MM.1S (cell line): Measurements from ENCODE around the gene SLC9A3.

Experiments
- DNase-seq: peaks from one replicate; pipeline ENCODE4 v3.0.0-alpha.2; 2015
- H2AFZ ChIP-seq: fragments of 300-600 bp; sonication (generic); 2 replicates; pipeline ENCODE4 v1.6.0; 2016; ENCODE audit warnings: antibody characterized with exemption, low read length
- H3F3A ChIP-seq: fragments of 300-600 bp; sonication (generic); 2 replicates; pipeline ENCODE4 v1.6.1; 2016; ENCODE audit warnings: mild to moderate bottlenecking, antibody characterized with exemption, low read length, moderate library complexity, mixed read lengths; ENCODE audit not compliant: insufficient read depth
- H3K27ac ChIP-seq: fragments of 300-600 bp; sonication (generic); 2 replicates; pipeline ENCODE4 v1.5.1; 2016; ENCODE audit warnings: mild to moderate bottlenecking, low read length
- H3K27me3 ChIP-seq: fragments of 300-600 bp; sonication (generic); replicated peaks from 2 replicates; pipeline ENCODE4 v1.6.0; 2016; ENCODE audit warnings: low read length; ENCODE audit not compliant: insufficient read depth
- H3K36me3 ChIP-seq: fragments of 300-600 bp; sonication (generic); replicated peaks from 2 replicates; pipeline ENCODE4 v1.6.1; 2016; ENCODE audit warnings: mild to moderate bottlenecking, low read length, mixed read lengths; ENCODE audit not compliant: insufficient read depth
- H3K4me1 ChIP-seq: fragments of 300-600 bp; sonication (generic); 2 replicates; pipeline ENCODE4 v1.6.1; 2016; ENCODE audit warnings: low read length, mixed read lengths
- H3K4me2 ChIP-seq: fragments of 300-600 bp; sonication (generic); 2 replicates; pipeline ENCODE4 v1.6.0; 2016; ENCODE audit warnings: low read depth, low read length
- H3K4me3 ChIP-seq: fragments of 300-600 bp; sonication (generic); 2 replicates; pipeline ENCODE4 v1.5.1; 2016; ENCODE audit warnings: low read length, mixed read lengths
- H3K79me2 ChIP-seq: fragments of 300-600 bp; sonication (generic); 2 replicates; pipeline ENCODE4 v1.6.1; 2016; ENCODE audit warnings: mixed run types, low read length, mixed read lengths
- H3K9ac ChIP-seq: fragments of 300-600 bp; sonication (generic); 2 replicates; pipeline ENCODE4 v1.6.1; 2016; ENCODE audit warnings: low read length, mixed read lengths
- H3K9me2 ChIP-seq: fragments of 300-600 bp; sonication (generic); replicated peaks from 2 replicates; pipeline ENCODE4 v1.6.1; 2016; ENCODE audit warnings: mild to moderate bottlenecking, low read length, mixed read lengths; ENCODE audit not compliant: insufficient read depth
- H3K9me3 ChIP-seq: fragments of 300-600 bp; sonication (generic); replicated peaks from 2 replicates; pipeline ENCODE4 v1.6.1; 2016; ENCODE audit warnings: mild to moderate bottlenecking, low read length, mixed read lengths; ENCODE audit not compliant: insufficient read depth
- H4K20me1 ChIP-seq: fragments of 300-600 bp; sonication (generic); 2 replicates; pipeline ENCODE4 v1.6.1; 2016; ENCODE audit warnings: mild to moderate bottlenecking, low read length, moderate library complexity, mixed read lengths; ENCODE audit not compliant: insufficient read depth
- EZH2 ChIP-seq: fragments of 300-600 bp; sonication (generic); optimal IDR thresholded peaks from 2 replicates; pipeline ENCODE3; 2017; ENCODE audit warnings: low read depth, mild to moderate bottlenecking, antibody characterized with exemption, low read length, mixed read lengths
- EZH2phosphoT487 ChIP-seq: fragments of 300-600 bp; sonication (generic); IDR thresholded peaks from 2 replicates; pipeline ENCODE4 v1.6.1; 2018; ENCODE audit warnings: antibody characterized with exemption, low read length
- TF ChIP-seq, protein P1 (sequence below): fragments of 300-600 bp; sonication (generic); IDR thresholded peaks from 2 replicates; pipeline ENCODE4 v1.5.1; 2016; ENCODE audit warnings: antibody characterized with exemption, low read length, mixed read lengths

SLC9A3 gene

DNA sequence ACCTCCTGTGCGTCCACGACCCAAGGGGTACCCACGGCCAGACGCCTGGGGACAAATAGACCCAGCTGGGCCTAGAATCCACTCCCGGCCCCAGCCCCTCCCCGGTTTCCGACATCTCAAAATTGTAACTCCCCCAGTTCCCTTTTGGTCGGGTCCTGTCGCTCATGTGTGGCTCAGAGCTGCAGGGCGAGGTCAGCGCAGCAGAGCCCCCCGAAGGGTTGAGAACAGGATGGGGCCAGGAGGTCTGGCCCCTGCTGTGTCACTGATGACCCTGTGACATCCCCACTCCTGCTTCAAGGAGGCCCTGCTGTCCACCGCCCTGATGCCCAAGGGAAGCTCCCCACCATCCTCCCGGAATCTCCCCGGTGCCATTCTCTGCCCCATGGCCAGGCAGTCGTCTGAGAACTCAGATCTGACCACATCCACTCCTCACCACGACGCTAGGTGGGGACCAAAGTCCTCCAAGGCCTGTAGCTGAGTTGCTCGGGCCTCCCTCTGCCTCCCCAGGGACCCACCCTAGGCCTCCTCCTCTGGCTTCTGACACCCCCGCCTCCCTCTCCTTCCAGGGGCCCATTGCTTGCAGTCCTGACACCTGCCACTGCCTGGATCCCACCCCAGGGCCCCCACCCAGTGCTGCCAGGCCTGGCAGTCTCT, 3.9 kb downstream of the SLC9A3 start:
- no peaks in the 10 kb centered on the region for H3K79me2 ChIP-seq
- H3K27me3 ChIP-seq = peaks cover 71% of the 10 kb centered on the region
- H3K9ac ChIP-seq = no peak overlapping the region
- H4K20me1 ChIP-seq = no peaks in the 10 kb centered on the region
- H3K9me3 ChIP-seq = no peaks in the 10 kb centered on the region
- TF ChIP-seq EZH2 = no peak
- TF ChIP-seq, protein P1, sequence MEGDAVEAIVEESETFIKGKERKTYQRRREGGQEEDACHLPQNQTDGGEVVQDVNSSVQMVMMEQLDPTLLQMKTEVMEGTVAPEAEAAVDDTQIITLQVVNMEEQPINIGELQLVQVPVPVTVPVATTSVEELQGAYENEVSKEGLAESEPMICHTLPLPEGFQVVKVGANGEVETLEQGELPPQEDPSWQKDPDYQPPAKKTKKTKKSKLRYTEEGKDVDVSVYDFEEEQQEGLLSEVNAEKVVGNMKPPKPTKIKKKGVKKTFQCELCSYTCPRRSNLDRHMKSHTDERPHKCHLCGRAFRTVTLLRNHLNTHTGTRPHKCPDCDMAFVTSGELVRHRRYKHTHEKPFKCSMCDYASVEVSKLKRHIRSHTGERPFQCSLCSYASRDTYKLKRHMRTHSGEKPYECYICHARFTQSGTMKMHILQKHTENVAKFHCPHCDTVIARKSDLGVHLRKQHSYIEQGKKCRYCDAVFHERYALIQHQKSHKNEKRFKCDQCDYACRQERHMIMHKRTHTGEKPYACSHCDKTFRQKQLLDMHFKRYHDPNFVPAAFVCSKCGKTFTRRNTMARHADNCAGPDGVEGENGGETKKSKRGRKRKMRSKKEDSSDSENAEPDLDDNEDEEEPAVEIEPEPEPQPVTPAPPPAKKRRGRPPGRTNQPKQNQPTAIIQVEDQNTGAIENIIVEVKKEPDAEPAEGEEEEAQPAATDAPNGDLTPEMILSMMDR = no peak
- TF ChIP-seq EZH2phosphoT487 = no peak
- DNase-seq = no peak
- H3K4me1 ChIP-seq = no peaks in the 10 kb centered on the region
- no peaks in the 10 kb centered on the region for H3K9me2 ChIP-seq
- H3K4me3 ChIP-seq = no peak overlapping the region
- no peaks in the 10 kb centered on the region for H3K36me3 ChIP-seq
- no peaks in the 10 kb centered on the region for H3F3A ChIP-seq
- H3K27ac ChIP-seq = no peak overlapping the region
- H2AFZ ChIP-seq = no peak overlapping the region
- H3K4me2 ChIP-seq = no peak overlapping the region

DNA sequence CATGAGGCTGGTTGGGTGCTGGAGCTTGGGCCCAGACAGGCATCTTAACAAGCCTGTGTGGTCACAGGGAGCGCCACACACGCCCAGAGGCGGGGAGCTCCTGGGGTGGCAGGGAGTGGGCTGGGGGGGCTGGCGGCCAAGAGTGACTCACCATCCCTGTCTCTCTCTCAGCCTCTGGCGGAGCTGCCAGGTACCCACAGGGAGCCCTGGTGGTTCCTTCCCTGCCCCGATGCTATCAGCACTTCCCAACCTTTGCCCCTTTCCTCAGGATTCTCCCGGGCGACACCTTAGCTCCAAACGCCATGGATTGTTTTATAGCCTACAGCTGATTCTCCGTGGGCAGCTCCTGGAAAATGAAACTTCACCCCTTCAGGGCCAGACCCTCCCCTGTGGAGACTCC, 5.5 kb downstream of the SLC9A3 start:
- no peak overlapping the region for H3K9ac ChIP-seq
- H3K4me1 ChIP-seq = no peaks in the 10 kb centered on the region
- H3F3A ChIP-seq = no peaks in the 10 kb centered on the region
- H3K4me3 ChIP-seq = no peak overlapping the region
- H3K27ac ChIP-seq = no peak overlapping the region
- TF ChIP-seq, protein P1 = no peak
- TF ChIP-seq EZH2phosphoT487 (no peak), EZH2 (no peak)
- H3K36me3 ChIP-seq = no peaks in the 10 kb centered on the region
- H3K27me3 ChIP-seq = peaks cover 80% of the 10 kb centered on the region
- H3K79me2 ChIP-seq = no peaks in the 10 kb centered on the region
- H2AFZ ChIP-seq = no peak overlapping the region
- H3K4me2 ChIP-seq = no peak overlapping the region
- DNase-seq = no peak
- H3K9me2 ChIP-seq = no peaks in the 10 kb centered on the region
- no peaks in the 10 kb centered on the region for H4K20me1 ChIP-seq
- H3K9me3 ChIP-seq = no peaks in the 10 kb centered on the region

DNA sequence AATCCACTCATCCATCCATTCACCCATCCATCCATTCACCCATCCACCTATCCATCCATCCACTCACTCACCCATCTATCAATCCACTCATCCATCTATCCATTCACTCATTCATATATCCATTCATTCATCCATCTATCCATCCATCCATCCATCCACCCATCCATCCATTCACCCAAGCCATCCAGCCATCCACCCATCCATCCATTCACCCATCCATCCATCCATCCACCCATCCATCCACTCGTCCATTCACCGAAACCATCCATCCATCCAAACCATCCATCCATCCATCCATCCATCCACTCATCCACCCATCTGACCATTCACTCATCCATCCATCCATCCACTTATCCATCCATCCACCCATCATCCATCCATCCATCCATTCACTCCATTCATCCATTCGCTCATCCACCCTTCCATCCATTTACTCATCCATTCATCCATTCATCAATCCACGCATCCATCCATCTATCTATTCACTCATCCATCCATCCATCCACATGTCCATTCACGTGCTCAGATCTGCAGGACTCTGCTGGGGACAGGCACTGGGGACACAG, 6.6 kb downstream of the SLC9A3 start:
- TF ChIP-seq EZH2phosphoT487 (no peak), EZH2 (no peak)
- TF ChIP-seq, protein P1 = no peak
- H3K9me3 ChIP-seq = no peaks in the 10 kb centered on the region
- H3K79me2 ChIP-seq = no peaks in the 10 kb centered on the region

More for the DNA sequence above, 6.6 kb downstream of the SLC9A3 start:
- H3K27ac ChIP-seq = no peak overlapping the region
- peaks cover 80% of the 10 kb centered on the region for H3K27me3 ChIP-seq
- no peaks in the 10 kb centered on the region for H3K4me1 ChIP-seq
- no peaks in the 10 kb centered on the region for H3K9me2 ChIP-seq
- H3F3A ChIP-seq = no peaks in the 10 kb centered on the region
- H3K9ac ChIP-seq = no peak overlapping the region
- H3K4me2 ChIP-seq = no peak overlapping the region
- H3K36me3 ChIP-seq = no peaks in the 10 kb centered on the region
- H3K4me3 ChIP-seq = no peak overlapping the region
- no peak for DNase-seq
- H2AFZ ChIP-seq = no peak overlapping the region
- no peaks in the 10 kb centered on the region for H4K20me1 ChIP-seq
